Peyer's patch (tissue), 4 donors: ENCODE results near the gene RADIL. TPM values are rescaled to one million over a fixed set of nuclear protein-coding genes. Genes with fewer than 3 reads are reported as not detected.

Experiments used
- DNase-seq, 3 donors: peaks; one replicate each; pipeline ENCODE4 v3.0.0-alpha.2; 2017 to 2019
- H3K27ac ChIP-seq, 4 donors: fragments of 200-600 bp; sonication (generic); one replicate each; pipeline ENCODE4 v1.5.1; 2016 to 2019
- H3K27me3 ChIP-seq, 2 donors: fragments of 200-600 bp; sonication (generic); one replicate each; pipeline ENCODE4 v1.5.1; 2019
- H3K36me3 ChIP-seq, 3 donors: fragments of 200-600 bp; sonication (generic); one replicate each; pipeline ENCODE4 v1.5.1; 2016 to 2019
- H3K4me1 ChIP-seq, 4 donors: fragments of 200-600 bp; sonication (generic); one replicate each; pipeline ENCODE4 v1.5.1; 2016 to 2019
- H3K4me3 ChIP-seq, 4 donors: fragments of 200-600 bp; sonication (generic); 1 replicate in 3 of 4; 2 replicates in 1 of 4; pipeline ENCODE4 v1.5.1; 2016 to 2019; ENCODE audit warnings: mild to moderate bottlenecking in 1 of 4
- H3K9me3 ChIP-seq, 4 donors: fragments of 200-600 bp; sonication (generic); one replicate each; pipeline ENCODE4 v1.5.1; 2016 to 2019; ENCODE audit warnings: mild to moderate bottlenecking in 1 of 4
- POLR2A ChIP-seq, 2 donors: fragments of 450-650 bp; IDR thresholded peaks; one replicate each; pipeline ENCODE4 v1.5.1; 2017; ENCODE audit warnings: antibody characterized with exemption in 2 of 2, mild to moderate bottlenecking in 2 of 2, moderate library complexity in 2 of 2
- total RNA-seq, 4 donors: library from RNA; depleted of rRNA; stranded (reverse); fragments of >200 nt; gene quantifications; one replicate each; pipeline ENCODE4 v1.1.0, GENCODE V29; 2016
- TF ChIP-seq, protein P1 (sequence below), 6 experiments: fragments of 450-650 bp in 4 of 6; fragments of 200-600 bp in 2 of 6; sonication (generic) in 1 of 6; IDR thresholded peaks; one replicate each; pipeline ENCODE4 v1.5.1; 2017 to 2019; ENCODE audit warnings: antibody characterized with exemption in 6 of 6, mild to moderate bottlenecking in 3 of 6, moderate library complexity in 1 of 6

RADIL gene
- total RNA-seq, 4 donors from 2014 or later: 1.1 to 16.5 (median 4.5) TPM

DNA sequence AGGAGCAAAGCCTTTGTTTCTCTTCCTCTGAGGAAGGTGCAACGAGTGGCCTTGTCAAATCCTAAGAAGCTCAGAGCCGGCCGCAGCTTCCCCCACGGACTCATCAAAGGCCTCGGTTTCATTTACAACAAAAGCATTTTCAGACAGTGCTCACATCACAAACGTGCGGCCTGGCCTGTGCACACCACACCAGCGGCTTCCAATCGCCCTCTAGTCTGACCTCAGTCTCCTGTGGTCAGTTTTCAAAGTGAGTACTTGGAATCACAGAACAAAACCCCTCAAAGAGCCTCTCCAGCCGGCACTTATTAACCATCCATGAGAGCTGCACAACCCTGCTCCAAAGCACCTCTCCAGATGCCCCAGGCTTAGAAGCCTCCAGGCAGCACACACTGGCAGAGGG is 3.3 kb downstream of the RADIL start:
- no peak for DNase-seq
- H3K27me3 ChIP-seq: peaks cover 0 to 9% of the 10 kb centered on the region in 2 donors
- no peaks in the 10 kb centered on the region for H3K36me3 ChIP-seq
- H3K4me3 ChIP-seq: no peak overlapping the region
- peaks cover 0 to 12% (median 4%) of the 10 kb centered on the region in 4 donors for H3K4me1 ChIP-seq
- H3K9me3 ChIP-seq: no peaks in the 10 kb centered on the region
- no peak for TF ChIP-seq POLR2A (IDR thresholded peaks at IDR 0.05)
- TF ChIP-seq, protein P1, sequence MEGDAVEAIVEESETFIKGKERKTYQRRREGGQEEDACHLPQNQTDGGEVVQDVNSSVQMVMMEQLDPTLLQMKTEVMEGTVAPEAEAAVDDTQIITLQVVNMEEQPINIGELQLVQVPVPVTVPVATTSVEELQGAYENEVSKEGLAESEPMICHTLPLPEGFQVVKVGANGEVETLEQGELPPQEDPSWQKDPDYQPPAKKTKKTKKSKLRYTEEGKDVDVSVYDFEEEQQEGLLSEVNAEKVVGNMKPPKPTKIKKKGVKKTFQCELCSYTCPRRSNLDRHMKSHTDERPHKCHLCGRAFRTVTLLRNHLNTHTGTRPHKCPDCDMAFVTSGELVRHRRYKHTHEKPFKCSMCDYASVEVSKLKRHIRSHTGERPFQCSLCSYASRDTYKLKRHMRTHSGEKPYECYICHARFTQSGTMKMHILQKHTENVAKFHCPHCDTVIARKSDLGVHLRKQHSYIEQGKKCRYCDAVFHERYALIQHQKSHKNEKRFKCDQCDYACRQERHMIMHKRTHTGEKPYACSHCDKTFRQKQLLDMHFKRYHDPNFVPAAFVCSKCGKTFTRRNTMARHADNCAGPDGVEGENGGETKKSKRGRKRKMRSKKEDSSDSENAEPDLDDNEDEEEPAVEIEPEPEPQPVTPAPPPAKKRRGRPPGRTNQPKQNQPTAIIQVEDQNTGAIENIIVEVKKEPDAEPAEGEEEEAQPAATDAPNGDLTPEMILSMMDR (IDR thresholded peaks at IDR 0.05): no peak
- H3K27ac ChIP-seq: no peak overlapping the region

DNA sequence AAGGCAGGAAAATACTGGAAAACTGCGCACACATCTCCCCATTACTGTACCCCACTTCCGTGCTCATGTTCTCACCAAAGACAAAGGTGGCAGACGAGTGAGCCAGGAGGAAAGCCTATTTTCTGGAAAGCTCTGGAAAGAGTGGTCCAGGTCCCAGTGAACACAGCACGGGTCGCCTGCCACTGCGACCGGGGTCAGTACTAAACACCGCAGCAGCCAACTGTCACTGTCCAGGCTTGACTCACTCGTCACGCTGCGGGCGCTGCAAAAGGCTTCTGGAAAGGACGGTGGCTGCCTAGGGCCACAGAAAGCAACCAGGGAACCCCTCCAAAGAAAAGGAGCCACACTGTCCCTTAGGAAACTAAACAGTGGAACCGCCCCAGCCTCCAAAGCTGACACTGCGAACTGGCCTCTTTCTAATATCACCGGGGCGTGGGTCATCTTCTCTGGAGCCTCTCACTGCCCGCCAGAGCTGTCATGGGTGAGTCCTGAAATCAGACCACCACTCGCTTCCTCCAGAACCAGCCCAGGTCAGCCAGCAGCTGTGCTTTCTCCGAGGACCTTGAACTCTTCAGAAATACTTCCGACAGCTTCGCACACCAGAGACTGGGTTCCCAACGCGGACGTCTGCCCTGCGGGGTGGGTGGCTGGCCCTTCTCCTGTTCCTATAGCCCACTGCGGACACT is 4.0 kb downstream of the RADIL start:
- H3K4me3 ChIP-seq: no peak overlapping the region
- no peaks in the 10 kb centered on the region for H3K36me3 ChIP-seq
- no peaks in the 10 kb centered on the region for H3K9me3 ChIP-seq
- DNase-seq: no peak
- no peak overlapping the region for H3K27ac ChIP-seq
- peaks cover 0 to 12% (median 4%) of the 10 kb centered on the region in 4 donors for H3K4me1 ChIP-seq
- TF ChIP-seq, protein P1 (IDR thresholded peaks at IDR 0.05): no peak
- no peak for TF ChIP-seq POLR2A (IDR thresholded peaks at IDR 0.05)
- H3K27me3 ChIP-seq: peaks cover 0 to 9% of the 10 kb centered on the region in 2 donors

DNA sequence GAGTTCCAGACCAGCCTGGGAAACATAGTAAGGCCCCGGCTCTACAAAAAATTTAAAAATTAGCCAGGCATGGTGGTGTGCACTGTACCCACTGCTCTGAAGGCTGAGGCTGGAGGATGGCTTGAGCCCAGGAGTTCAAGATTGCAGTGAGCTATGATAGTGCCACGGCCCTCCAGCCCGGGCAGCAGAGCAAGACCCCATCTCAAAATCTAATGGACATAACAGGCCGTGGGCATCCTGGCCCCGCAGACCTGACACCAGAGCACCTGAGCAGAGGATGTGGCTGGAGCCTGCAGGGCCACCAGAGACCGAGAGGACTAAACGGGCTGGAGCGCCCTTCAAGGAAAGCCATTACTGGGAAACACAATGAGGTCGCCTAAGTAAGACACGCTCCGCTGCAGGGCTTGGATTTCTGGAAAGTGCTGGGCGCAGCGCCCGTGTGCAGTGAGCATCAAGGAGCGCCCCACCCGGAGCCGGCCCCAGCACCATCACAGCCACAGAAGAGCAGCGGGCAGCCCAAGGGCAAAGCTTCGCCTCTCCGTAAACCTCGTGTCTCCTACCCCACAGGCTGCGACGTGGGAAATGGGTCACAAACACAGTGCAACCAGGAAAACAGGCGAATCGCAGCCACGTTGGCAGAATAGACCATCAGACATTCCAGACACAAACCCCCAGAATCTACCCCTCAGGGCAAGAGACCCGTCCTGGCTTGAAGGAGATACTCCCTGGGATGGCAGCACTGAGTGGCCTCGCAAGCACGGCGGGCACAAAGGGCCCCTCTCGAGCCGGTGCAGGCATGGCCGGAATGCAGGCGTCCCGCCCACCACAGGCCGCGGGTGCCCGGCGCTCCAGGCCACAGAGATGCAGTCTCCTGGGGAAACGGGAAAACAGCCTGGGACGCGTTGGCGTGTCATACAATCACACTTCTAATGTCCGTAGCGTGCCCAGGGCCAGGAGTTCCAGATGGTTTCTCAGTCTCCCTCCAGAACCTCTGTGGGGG is 4.9 kb downstream of the RADIL start:
- H3K4me3 ChIP-seq: no peak overlapping the region
- peaks cover 0 to 12% (median 3%) of the 10 kb centered on the region in 4 donors for H3K4me1 ChIP-seq
- H3K27me3 ChIP-seq: peaks cover 0 to 9% of the 10 kb centered on the region in 2 donors
- TF ChIP-seq, protein P1 (IDR thresholded peaks at IDR 0.05): no peak
- no peak for TF ChIP-seq POLR2A (IDR thresholded peaks at IDR 0.05)
- DNase-seq: no peak
- no peaks in the 10 kb centered on the region for H3K36me3 ChIP-seq
- no peaks in the 10 kb centered on the region for H3K9me3 ChIP-seq
- H3K27ac ChIP-seq: no peak overlapping the region

DNA sequence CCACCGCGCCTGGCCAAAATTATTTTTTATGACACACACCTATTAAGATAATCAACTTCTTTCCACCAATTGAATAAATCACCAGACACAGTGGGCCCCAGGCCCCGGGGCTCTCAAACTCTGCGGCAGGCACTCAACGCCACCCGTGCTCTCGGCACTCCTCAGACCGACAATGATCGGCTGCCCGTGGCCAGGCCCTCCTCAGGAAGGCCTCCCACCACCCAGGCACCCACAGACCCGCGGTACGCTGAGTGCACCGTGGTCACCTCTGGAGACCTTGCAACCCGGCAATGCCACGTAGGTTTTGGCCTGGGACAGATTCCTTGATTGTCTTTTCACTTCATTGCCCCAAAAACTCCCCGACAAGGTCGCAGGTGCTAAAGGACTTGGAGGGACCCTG is 6.9 kb downstream of the RADIL start:
- Histone ChIP-seq H3K4me3 (no peak overlapping the region), H3K9me3 (no peaks in the 10 kb centered on the region), H3K4me1 (no peaks in the 10 kb centered on the region), H3K27me3 (no peaks in the 10 kb centered on the region), H3K36me3 (no peaks in the 10 kb centered on the region), H3K27ac (no peak overlapping the region)
- no peak for TF ChIP-seq POLR2A (IDR thresholded peaks at IDR 0.05)
- TF ChIP-seq, protein P1 (IDR thresholded peaks at IDR 0.05): no peak
- no peak for DNase-seq

DNA sequence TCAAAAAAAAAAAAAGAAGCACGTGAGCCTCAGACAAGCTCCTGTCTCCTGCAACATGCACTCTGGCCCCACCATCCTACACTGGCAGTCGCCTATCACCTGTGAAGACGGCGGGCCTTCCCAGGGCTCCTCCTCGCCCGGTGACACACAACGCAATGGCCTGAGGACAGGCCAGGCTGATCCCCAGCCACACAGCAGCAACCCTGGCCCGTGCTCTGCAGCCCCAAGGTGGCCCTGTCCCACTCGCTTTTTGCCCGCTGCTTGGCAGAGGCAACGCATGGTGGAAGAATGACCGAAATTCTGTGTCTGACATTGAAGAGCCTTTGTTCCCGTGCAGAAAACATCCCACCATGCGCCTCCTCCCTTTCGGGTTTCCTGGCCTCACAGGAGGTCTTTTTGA is 8.1 kb downstream of the RADIL start:
- H3K4me1 ChIP-seq: no peaks in the 10 kb centered on the region
- no peaks in the 10 kb centered on the region for H3K9me3 ChIP-seq
- H3K36me3 ChIP-seq: no peaks in the 10 kb centered on the region
- DNase-seq: no peak
- H3K4me3 ChIP-seq: no peak overlapping the region
- H3K27me3 ChIP-seq: no peaks in the 10 kb centered on the region
- TF ChIP-seq, protein P1 (IDR thresholded peaks at IDR 0.05): no peak
- TF ChIP-seq POLR2A (IDR thresholded peaks at IDR 0.05): no peak
- H3K27ac ChIP-seq: no peak overlapping the region
